DOHH2 (cell line): ENCODE data around the gene GGA2.

Experiments used
- H3F3A ChIP-seq: fragments of 200-600 bp; sonication (generic), shearing (Covaris generic); 2 replicates; pipeline ENCODE4 v1.6.0; 2016; ENCODE audit warnings: antibody characterized with exemption, mild to moderate bottlenecking; ENCODE audit not compliant: control insufficient read depth, insufficient read depth
- H3K27ac ChIP-seq: fragments of 200-600 bp; sonication (generic); 2 replicates; pipeline ENCODE4 v1.5.1; 2014; ENCODE audit warnings: low read depth, mild to moderate bottlenecking, low read length, moderate library complexity
- H3K27me3 ChIP-seq: fragments of 200-600 bp; sonication (generic); 2 replicates; pipeline ENCODE4 v1.6.1; 2014; ENCODE audit warnings: mild to moderate bottlenecking, low read length, mixed read lengths; ENCODE audit not compliant: control insufficient read depth
- H3K36me3 ChIP-seq: fragments of 200-600 bp; sonication (generic); 2 replicates; pipeline ENCODE4 v1.6.1; 2014; ENCODE audit warnings: mild to moderate bottlenecking, low read length, moderate library complexity, mixed read lengths; ENCODE audit not compliant: control insufficient read depth
- H3K4me1 ChIP-seq: fragments of 200-600 bp; sonication (generic); 2 replicates; pipeline ENCODE4 v1.6.1; 2014; ENCODE audit warnings: mild to moderate bottlenecking, low read length, mixed read lengths; ENCODE audit not compliant: control insufficient read depth
- H3K4me2 ChIP-seq: fragments of 200-600 bp; sonication (generic); 2 replicates; pipeline ENCODE4 v1.6.0; 2014; ENCODE audit warnings: mild to moderate bottlenecking, low read length, moderate library complexity
- H3K4me3 ChIP-seq: fragments of 200-600 bp; sonication (generic); 2 replicates; pipeline ENCODE4 v1.5.1; 2014; ENCODE audit warnings: mild to moderate bottlenecking, low read length, mixed read lengths
- H3K79me2 ChIP-seq: fragments of 200-600 bp; sonication (generic); 2 replicates; pipeline ENCODE4 v1.6.1; 2014; ENCODE audit warnings: mild to moderate bottlenecking, low read length, mixed read lengths; ENCODE audit not compliant: control insufficient read depth
- H3K9me2 ChIP-seq: fragments of 200-600 bp; sonication (generic); replicated peaks from 2 replicates; pipeline ENCODE4 v1.6.1; 2014; ENCODE audit warnings: mild to moderate bottlenecking, low read length, mixed read lengths; ENCODE audit not compliant: control insufficient read depth
- H3K9me3 ChIP-seq: fragments of 200-600 bp; sonication (generic); 2 replicates; pipeline ENCODE4 v1.6.1; 2014; ENCODE audit warnings: antibody characterized with exemption, low read length, mixed read lengths; ENCODE audit not compliant: control insufficient read depth, insufficient read depth
- H4K20me1 ChIP-seq: fragments of 200-600 bp; sonication (generic); 2 replicates; pipeline ENCODE4 v1.6.0; 2014; ENCODE audit warnings: low read depth, mild to moderate bottlenecking, antibody characterized with exemption, low read length, moderate library complexity; ENCODE audit not compliant: control insufficient read depth, insufficient read depth
- CTCF ChIP-seq: fragments of 200-600 bp; sonication (generic); IDR thresholded peaks from one replicate; pipeline ENCODE4 v1.5.1; 2014; ENCODE audit warnings: antibody characterized with exemption, mild to moderate bottlenecking, low read depth, low read length; ENCODE audit not compliant: poor library complexity, severe bottlenecking
- EZH2phosphoT487 ChIP-seq: fragments of 200-600 bp; sonication (generic); IDR thresholded peaks from 2 replicates; pipeline ENCODE4 v1.6.1; 2017; ENCODE audit warnings: borderline replicate concordance, mild to moderate bottlenecking, antibody characterized with exemption, low read length, moderate library complexity, mixed read lengths

Gene GGA2

GRCh38 chr16:23519282-23519681 lies 9.0 kb upstream of the GGA2 start:
- peak overlapping the region; percentile 100 for H3K27ac ChIP-seq

GRCh38 chr16:23518435-23518891 lies 8.2 kb upstream of the GGA2 start:
- peaks cover 17% of the 10 kb centered on the region for H3K79me2 ChIP-seq
- no peaks in the 10 kb centered on the region for H3K27me3 ChIP-seq
- peaks cover 100% of the 10 kb centered on the region for H3K4me1 ChIP-seq
- no peaks in the 10 kb centered on the region for H3K9me2 ChIP-seq
- peaks cover 43% of the 10 kb centered on the region for H3K36me3 ChIP-seq
- H3K4me3 ChIP-seq: peak overlapping the region; percentile 69
- peak overlapping the region; percentile 100 for H3K27ac ChIP-seq
- H3F3A ChIP-seq: peaks cover 73% of the 10 kb centered on the region
- peak overlapping the region; percentile 90 for H3K4me2 ChIP-seq
- H3K9me3 ChIP-seq: peaks cover 6% of the 10 kb centered on the region
- TF ChIP-seq CTCF: no peak
- no peak for TF ChIP-seq EZH2phosphoT487
- H4K20me1 ChIP-seq: no peaks in the 10 kb centered on the region

More at GRCh38 chr16:23519282-23519681, 9.0 kb upstream of the GGA2 start:
- Histone ChIP-seq H3F3A (peaks cover 73% of the 10 kb centered on the region), H3K4me1 (peaks cover 100% of the 10 kb centered on the region), H3K79me2 (peaks cover 17% of the 10 kb centered on the region), H3K4me3 (peak overlapping the region; percentile 69), H4K20me1 (no peaks in the 10 kb centered on the region), H3K27me3 (no peaks in the 10 kb centered on the region), H3K4me2 (peak overlapping the region; percentile 90), H3K36me3 (peaks cover 51% of the 10 kb centered on the region), H3K9me2 (no peaks in the 10 kb centered on the region), H3K9me3 (peaks cover 6% of the 10 kb centered on the region)
- no peak for TF ChIP-seq CTCF
- TF ChIP-seq EZH2phosphoT487: no peak

GRCh38 chr16:23516366-23517137 lies 6.3 kb upstream of the GGA2 start:
- H3K36me3 ChIP-seq: peaks cover 26% of the 10 kb centered on the region

More at GRCh38 chr16:23516366-23517137, 6.3 kb upstream of the GGA2 start:
- Histone ChIP-seq H4K20me1 (no peaks in the 10 kb centered on the region), H3K79me2 (peaks cover 20% of the 10 kb centered on the region), H3F3A (peaks cover 79% of the 10 kb centered on the region), H3K4me1 (peaks cover 100% of the 10 kb centered on the region), H3K27ac (peak overlapping the region; percentile 100), H3K4me3 (peak overlapping the region; percentile 61), H3K9me3 (peaks cover 6% of the 10 kb centered on the region), H3K9me2 (no peaks in the 10 kb centered on the region), H3K4me2 (peak overlapping the region; percentile 78), H3K27me3 (no peaks in the 10 kb centered on the region)
- TF ChIP-seq CTCF (no peak), EZH2phosphoT487 (no peak)
